Calu3 (cell line): Measurements from ENCODE around the gene NAT8L. TPM values are rescaled to one million over a fixed set of nuclear protein-coding genes. Genes with fewer than 3 reads are reported as not detected.

ENCODE experiments used
- BruUV-seq: library from RNA; stranded (reverse); fragments of 400-500 nt; replicated peaks from 2 replicates; lab custom pipeline; 2021; lab: Mats Ljungman, UMichigan
- CTCF ChIA-PET: fragments of 300-600 bp; sonication (Branson Sonifier 250); formaldehyde crosslinking; loops from one replicate; lab custom pipeline; 2022; ENCODE audit warnings: antibody characterized with exemption; lab: Charles Lee
- DNase-seq: peaks from one replicate; pipeline ENCODE4 v3.0.0; 2022
- H3K27ac Mint-ChIP-seq: one replicate; pipeline ENCODE4 v1.8.0; 2022; ENCODE audit warnings: mixed read lengths; ENCODE audit not compliant: unreplicated experiment
- H3K27me3 Mint-ChIP-seq: one replicate; pipeline ENCODE4 v1.8.0; 2022; ENCODE audit warnings: mixed read lengths; ENCODE audit not compliant: unreplicated experiment
- H3K36me3 Mint-ChIP-seq: one replicate; pipeline ENCODE4 v1.8.0; 2022; ENCODE audit warnings: mild to moderate bottlenecking, moderate library complexity, mixed read lengths; ENCODE audit not compliant: insufficient read depth, unreplicated experiment
- H3K4me1 Mint-ChIP-seq: one replicate; pipeline ENCODE4 v1.8.0; 2022; ENCODE audit warnings: mild to moderate bottlenecking, low read depth, mixed read lengths; ENCODE audit not compliant: unreplicated experiment
- H3K4me3 Mint-ChIP-seq: one replicate; pipeline ENCODE4 v1.8.0; 2022; ENCODE audit warnings: mild to moderate bottlenecking, low read depth, moderate library complexity, mixed read lengths; ENCODE audit not compliant: unreplicated experiment
- H3K9me3 Mint-ChIP-seq: one replicate; pipeline ENCODE4 v1.8.0; 2022; ENCODE audit warnings: low read depth, mixed read lengths; ENCODE audit not compliant: unreplicated experiment
- CTCF ChIP-seq: fragments of 200-600 bp; IDR thresholded peaks from one replicate; pipeline ENCODE4 v1.8.0; 2022; ENCODE audit warnings: antibody characterized with exemption; ENCODE audit not compliant: unreplicated experiment
- intact Hi-C: fragments of 100-400 bp; cut with micrococcal nuclease; formaldehyde crosslinking; loops from one replicate; pipeline ENCODE4 v1.10.0; 2022; ENCODE audit not compliant: unreplicated experiment
- total RNA-seq: library from RNA; stranded (reverse); gene quantifications from 2 replicates; pipeline ENCODE4 v1.2.3, GENCODE V29; 2022

Gene NAT8L
- total RNA-seq, 1 experiment from 2014 or later, result 0.83 TPM

- CTCF ChIA-PET, result no interaction called here
- BruUV-seq, result no TSS peak
Observed at GRCh38 chr4:2083116-2083825, 24.1 kb downstream of the NAT8L start.

GRCh38 chr4:2083826-2084160 lies 24.7 kb downstream of the NAT8L start:
- Mint-ChIP-seq H3K27me3 (peaks cover 23% of the 10 kb centered on the region), H3K4me1 (no peaks in the 10 kb centered on the region), H3K36me3 (no peaks in the 10 kb centered on the region), H3K9me3 (no peaks in the 10 kb centered on the region), H3K4me3 (no peak overlapping the region), H3K27ac (no peak overlapping the region)
- intact Hi-C loops, result no loop called here
- no peak for DNase-seq
- CTCF ChIA-PET, result no interaction called here
- BruUV-seq, result no TSS peak
- no peak for TF ChIP-seq CTCF

More at GRCh38 chr4:2083116-2083825, 24.1 kb downstream of the NAT8L start:
- no peak overlapping the region for H3K4me3 Mint-ChIP-seq
- peaks cover 23% of the 10 kb centered on the region for H3K27me3 Mint-ChIP-seq
- intact Hi-C loops, result no loop called here
- H3K9me3 Mint-ChIP-seq, result no peaks in the 10 kb centered on the region
- H3K27ac Mint-ChIP-seq, result no peak overlapping the region
- no peaks in the 10 kb centered on the region for H3K36me3 Mint-ChIP-seq
- DNase-seq, result no peak
- H3K4me1 Mint-ChIP-seq, result no peaks in the 10 kb centered on the region
- TF ChIP-seq CTCF, result no peak

GRCh38 chr4:2084316-2084715 lies 25.2 kb downstream of the NAT8L start:
- Mint-ChIP-seq H3K36me3 (no peaks in the 10 kb centered on the region), H3K27me3 (peaks cover 23% of the 10 kb centered on the region), H3K4me1 (no peaks in the 10 kb centered on the region), H3K27ac (no peak overlapping the region), H3K4me3 (no peak overlapping the region), H3K9me3 (no peaks in the 10 kb centered on the region)
- intact Hi-C loops, result no loop called here
- TF ChIP-seq CTCF, result no peak
- DNase-seq, result no peak
- BruUV-seq, result no TSS peak
- CTCF ChIA-PET, result no interaction called here

GRCh38 chr4:2085496-2085901 lies 26.4 kb downstream of the NAT8L start:
- no TSS peak for BruUV-seq
- Mint-ChIP-seq H3K27ac (no peak overlapping the region), H3K4me3 (no peak overlapping the region), H3K4me1 (no peaks in the 10 kb centered on the region), H3K9me3 (no peaks in the 10 kb centered on the region), H3K36me3 (no peaks in the 10 kb centered on the region), H3K27me3 (peaks cover 33% of the 10 kb centered on the region)
- TF ChIP-seq CTCF, result no peak
- CTCF ChIA-PET, result no interaction called here
- DNase-seq, result no peak
- intact Hi-C loops, result no loop called here
